Colonic mucosa (tissue), 4 donors: ENCODE data around the gene CES3. TPM values are rescaled to one million over a fixed set of nuclear protein-coding genes. Genes with fewer than 3 reads are reported as not detected.

Experiments used
- DNase-seq: peaks from one replicate; pipeline ENCODE4 v3.0.0-alpha.2; 2020
- H3K27ac ChIP-seq: fragments of 200-600 bp; one replicate; pipeline ENCODE4 v1.8.0; 2021
- H3K27me3 ChIP-seq: fragments of 200-600 bp; one replicate; pipeline ENCODE4 v1.8.0; 2021
- H3K36me3 ChIP-seq: fragments of 200-600 bp; one replicate; pipeline ENCODE4 v1.8.0; 2021
- H3K4me1 ChIP-seq: fragments of 200-600 bp; one replicate; pipeline ENCODE4 v1.8.0; 2021; ENCODE audit warnings: mild to moderate bottlenecking
- H3K4me3 ChIP-seq: fragments of 200-600 bp; one replicate; pipeline ENCODE4 v1.8.0; 2021
- H3K9ac ChIP-seq, 2 donors: one replicate each; pipeline ENCODE4 v1.7.0; 2013; ENCODE audit warnings: control low read depth in 2 of 2, low read depth in 2 of 2, low read length in 2 of 2
- H3K9me3 ChIP-seq: fragments of 200-600 bp; one replicate; pipeline ENCODE4 v1.8.0; 2021
- intact Hi-C: fragments of 100-400 bp; cut with DNase I; formaldehyde crosslinking; loops from one replicate; pipeline ENCODE4 v1.14.1; 2022
- total RNA-seq, 2 donors: library from RNA; stranded (reverse); fragmentation: NEBNext Ultra II Directional in 1 of 2; extraction: Animal tissue kit (Norgen Biotek cat#: 25700) in 1 of 2; gene quantifications; one replicate each; pipeline ENCODE4 v1.2.1, GENCODE V29; 2021
- TF ChIP-seq, protein P1 (sequence below): fragments of 200-600 bp; IDR thresholded peaks from one replicate; pipeline ENCODE4 v1.8.0; 2022; ENCODE audit warnings: antibody characterized with exemption, mild to moderate bottlenecking
- donor health status: healthy.
- donor health status: DM: no; HTN: no; CAD: no.
- donor health status: DM: no; HTN: no; CAD: no.

The CES3 gene
- total RNA-seq, 2 donors from 2014 or later, result 136 to 169 TPM

GRCh38 chr16:66958857-66959703, 2.0 kb upstream of the CES3 start:
- H3K27ac ChIP-seq, result no peak overlapping the region
- H3K36me3 ChIP-seq, result no peaks in the 10 kb centered on the region
- TF ChIP-seq, protein P1, sequence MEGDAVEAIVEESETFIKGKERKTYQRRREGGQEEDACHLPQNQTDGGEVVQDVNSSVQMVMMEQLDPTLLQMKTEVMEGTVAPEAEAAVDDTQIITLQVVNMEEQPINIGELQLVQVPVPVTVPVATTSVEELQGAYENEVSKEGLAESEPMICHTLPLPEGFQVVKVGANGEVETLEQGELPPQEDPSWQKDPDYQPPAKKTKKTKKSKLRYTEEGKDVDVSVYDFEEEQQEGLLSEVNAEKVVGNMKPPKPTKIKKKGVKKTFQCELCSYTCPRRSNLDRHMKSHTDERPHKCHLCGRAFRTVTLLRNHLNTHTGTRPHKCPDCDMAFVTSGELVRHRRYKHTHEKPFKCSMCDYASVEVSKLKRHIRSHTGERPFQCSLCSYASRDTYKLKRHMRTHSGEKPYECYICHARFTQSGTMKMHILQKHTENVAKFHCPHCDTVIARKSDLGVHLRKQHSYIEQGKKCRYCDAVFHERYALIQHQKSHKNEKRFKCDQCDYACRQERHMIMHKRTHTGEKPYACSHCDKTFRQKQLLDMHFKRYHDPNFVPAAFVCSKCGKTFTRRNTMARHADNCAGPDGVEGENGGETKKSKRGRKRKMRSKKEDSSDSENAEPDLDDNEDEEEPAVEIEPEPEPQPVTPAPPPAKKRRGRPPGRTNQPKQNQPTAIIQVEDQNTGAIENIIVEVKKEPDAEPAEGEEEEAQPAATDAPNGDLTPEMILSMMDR, result no peak
- H3K4me1 ChIP-seq, result peaks cover 4% of the 10 kb centered on the region
- intact Hi-C loops, result no loop called here
- no peaks in the 10 kb centered on the region for H3K9me3 ChIP-seq
- no peak overlapping the region for H3K4me3 ChIP-seq
- no peak for DNase-seq
- H3K9ac ChIP-seq, result peak overlapping the region in 1 of 2 donors; percentile 2
- H3K27me3 ChIP-seq, result no peaks in the 10 kb centered on the region

GRCh38 chr16:66959704-66960161, 1.3 kb upstream of the CES3 start:
- TF ChIP-seq, protein P1, result no peak
- DNase-seq, result peak; percentile 61
- H3K36me3 ChIP-seq, result no peaks in the 10 kb centered on the region
- H3K9me3 ChIP-seq, result no peaks in the 10 kb centered on the region
- intact Hi-C loops, result no loop called here
- no peaks in the 10 kb centered on the region for H3K27me3 ChIP-seq
- no peak overlapping the region for H3K4me3 ChIP-seq
- peak overlapping the region in 1 of 2 donors; percentile 2 for H3K9ac ChIP-seq
- H3K27ac ChIP-seq, result peak overlapping the region; percentile 22
- H3K4me1 ChIP-seq, result peaks cover 4% of the 10 kb centered on the region

DNA sequence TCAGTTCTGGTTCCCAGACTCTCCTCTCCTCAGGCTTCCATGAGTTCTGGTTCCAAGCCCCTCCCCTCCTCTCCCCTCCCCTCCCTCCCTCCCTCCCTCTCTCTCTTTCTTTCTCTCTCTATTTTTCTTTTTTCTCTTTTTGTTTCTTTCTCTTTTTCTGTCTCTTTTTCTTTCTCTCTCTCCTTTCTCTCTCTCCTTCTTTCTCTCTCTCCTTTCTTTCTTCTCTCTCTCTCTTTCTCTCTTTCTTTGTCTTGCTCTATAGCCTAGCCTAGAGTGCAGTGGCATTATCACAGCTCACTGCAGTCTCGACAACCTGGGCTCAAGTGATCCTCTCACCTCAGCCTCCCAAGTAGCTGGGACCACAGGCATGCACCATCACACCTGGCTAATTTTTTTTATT, 796 bp upstream of the CES3 start:
- H3K36me3 ChIP-seq, result no peaks in the 10 kb centered on the region
- no peak for DNase-seq
- H3K27me3 ChIP-seq, result no peaks in the 10 kb centered on the region
- no peak overlapping the region for H3K9ac ChIP-seq
- intact Hi-C loops, result no loop called here
- peaks cover 4% of the 10 kb centered on the region for H3K4me1 ChIP-seq
- TF ChIP-seq, protein P1, result no peak
- H3K27ac ChIP-seq, result no peak overlapping the region
- H3K4me3 ChIP-seq, result no peak overlapping the region
- H3K9me3 ChIP-seq, result no peaks in the 10 kb centered on the region

DNA sequence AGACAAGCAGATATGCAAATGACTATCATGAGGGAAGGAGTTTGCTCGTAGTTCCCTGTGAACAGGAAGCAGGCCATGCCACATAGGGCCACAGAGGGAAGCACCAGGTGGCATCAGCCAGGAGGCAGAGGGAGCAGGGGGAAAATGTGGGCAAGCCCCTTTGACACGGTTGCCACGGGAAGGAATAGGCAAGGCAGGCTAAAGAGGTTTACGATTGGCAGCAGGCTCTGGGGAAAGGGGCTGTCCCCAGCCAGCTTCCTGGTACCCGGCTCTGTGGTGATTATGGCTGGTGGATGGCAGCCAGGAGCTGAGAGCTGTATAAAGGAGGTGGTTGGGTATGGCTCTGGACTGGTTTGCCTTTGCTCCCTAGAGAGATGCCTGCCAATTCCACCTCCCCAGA, 848 bp downstream of the CES3 start:
- Histone ChIP-seq H3K27me3 (no peaks in the 10 kb centered on the region), H3K4me1 (peaks cover under 1% of the 10 kb centered on the region), H3K4me3 (peak overlapping the region; percentile 27), H3K9ac (peak overlapping the region; percentile 15 to 96), H3K27ac (peak overlapping the region; percentile 85), H3K36me3 (no peaks in the 10 kb centered on the region), H3K9me3 (no peaks in the 10 kb centered on the region)
- TF ChIP-seq, protein P1, result no peak
- DNase-seq, result peak; percentile 92
- intact Hi-C loops, result no loop called here

- Histone ChIP-seq H3K36me3 (no peaks in the 10 kb centered on the region), H3K9ac (peak overlapping the region in 1 of 2 donors; percentile 96), H3K27ac (no peak overlapping the region), H3K9me3 (no peaks in the 10 kb centered on the region), H3K27me3 (no peaks in the 10 kb centered on the region), H3K4me1 (no peaks in the 10 kb centered on the region), H3K4me3 (no peak overlapping the region)
- TF ChIP-seq, protein P1, result no peak
- intact Hi-C loops, result no loop called here
- DNase-seq, result no peak
Observed at GRCh38 chr16:66964049-66964448, 3.0 kb downstream of the CES3 start.
